Subcutaneous adipose tissue (tissue), 4 donors: Measurements from ENCODE around the gene HMSD. TPM values are rescaled to one million over a fixed set of nuclear protein-coding genes. Genes with fewer than 3 reads are reported as not detected.

Experiments
- total RNA-seq, 4 donors: library from RNA; depleted of rRNA; stranded (reverse); fragments of >200 nt; gene quantifications; one replicate each; pipeline ENCODE4 v1.1.0, GENCODE V29; 2016
- TF ChIP-seq, protein P1 (sequence below): fragments of 450-650 bp; IDR thresholded peaks from one replicate; pipeline ENCODE4 v1.5.1; 2016; ENCODE audit warnings: low read depth, mild to moderate bottlenecking, control low read depth, antibody characterized with exemption, moderate library complexity

HMSD gene
- total RNA-seq, 4 donors from 2014 or later = not detected

DNA sequence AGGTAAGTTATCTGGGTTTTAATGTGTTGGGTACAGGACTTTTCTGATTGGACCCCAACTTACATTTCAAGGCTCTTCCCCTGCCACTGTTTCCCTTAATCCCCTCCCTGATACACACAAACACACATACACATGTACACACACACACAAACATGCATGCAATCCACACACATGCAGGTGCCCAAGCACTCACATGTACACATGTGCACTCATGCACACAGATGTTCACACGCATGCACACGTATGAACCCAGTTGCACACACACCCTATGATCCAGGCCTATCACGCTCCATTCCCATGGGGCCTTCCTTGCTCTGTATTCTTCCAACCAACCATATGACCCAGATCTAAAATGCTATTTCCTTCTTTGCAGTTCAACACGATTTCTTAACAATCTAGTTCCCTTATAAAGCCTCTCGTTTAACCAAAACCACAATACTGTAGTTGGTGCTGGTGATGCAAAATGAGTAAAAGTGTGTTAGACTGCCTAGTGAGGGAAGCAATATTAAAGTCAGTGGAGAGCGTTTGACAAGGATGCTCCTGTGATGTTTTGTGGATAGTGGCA lies 31.9 kb downstream of the HMSD start:
- TF ChIP-seq, protein P1, sequence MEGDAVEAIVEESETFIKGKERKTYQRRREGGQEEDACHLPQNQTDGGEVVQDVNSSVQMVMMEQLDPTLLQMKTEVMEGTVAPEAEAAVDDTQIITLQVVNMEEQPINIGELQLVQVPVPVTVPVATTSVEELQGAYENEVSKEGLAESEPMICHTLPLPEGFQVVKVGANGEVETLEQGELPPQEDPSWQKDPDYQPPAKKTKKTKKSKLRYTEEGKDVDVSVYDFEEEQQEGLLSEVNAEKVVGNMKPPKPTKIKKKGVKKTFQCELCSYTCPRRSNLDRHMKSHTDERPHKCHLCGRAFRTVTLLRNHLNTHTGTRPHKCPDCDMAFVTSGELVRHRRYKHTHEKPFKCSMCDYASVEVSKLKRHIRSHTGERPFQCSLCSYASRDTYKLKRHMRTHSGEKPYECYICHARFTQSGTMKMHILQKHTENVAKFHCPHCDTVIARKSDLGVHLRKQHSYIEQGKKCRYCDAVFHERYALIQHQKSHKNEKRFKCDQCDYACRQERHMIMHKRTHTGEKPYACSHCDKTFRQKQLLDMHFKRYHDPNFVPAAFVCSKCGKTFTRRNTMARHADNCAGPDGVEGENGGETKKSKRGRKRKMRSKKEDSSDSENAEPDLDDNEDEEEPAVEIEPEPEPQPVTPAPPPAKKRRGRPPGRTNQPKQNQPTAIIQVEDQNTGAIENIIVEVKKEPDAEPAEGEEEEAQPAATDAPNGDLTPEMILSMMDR = no peak

DNA sequence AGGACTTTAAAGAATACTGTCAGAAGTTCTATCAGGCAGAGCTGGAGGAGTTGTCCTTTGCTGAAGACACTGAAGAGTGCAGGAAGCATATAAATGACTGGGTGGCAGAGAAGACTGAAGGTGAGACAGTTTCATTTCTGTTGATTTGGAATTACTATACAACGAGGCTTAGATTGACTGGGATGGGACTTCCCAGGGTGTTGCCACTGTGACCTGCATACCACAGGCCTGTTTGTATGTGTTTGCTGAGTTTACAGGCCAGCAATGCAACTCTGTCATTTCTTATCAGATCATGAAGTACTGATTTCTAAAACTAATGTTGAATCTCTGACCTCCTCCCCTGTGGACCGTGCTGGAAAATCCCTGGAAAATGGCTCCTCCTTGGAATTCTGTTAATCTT lies 32.6 kb downstream of the HMSD start:
- TF ChIP-seq, protein P1 = no peak

DNA sequence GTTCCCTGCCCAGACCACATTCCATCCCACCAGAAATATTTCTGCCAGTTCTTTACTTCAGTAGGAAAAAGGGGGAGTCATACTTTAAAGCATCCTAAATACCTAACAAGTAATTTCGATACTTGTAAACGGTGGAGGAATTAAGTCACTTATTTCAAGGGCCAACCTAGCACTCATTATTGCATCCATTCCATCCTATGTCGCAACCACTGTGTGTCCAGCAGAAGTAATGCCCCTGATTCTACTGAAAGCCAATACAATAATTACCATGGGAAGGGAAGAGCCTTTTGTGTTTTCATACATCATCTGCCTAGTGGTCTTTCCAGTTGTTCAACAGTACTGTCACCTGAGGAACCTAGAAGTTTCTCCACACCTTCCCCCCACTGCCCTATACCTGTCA lies 33.3 kb downstream of the HMSD start:
- TF ChIP-seq, protein P1 = no peak

DNA sequence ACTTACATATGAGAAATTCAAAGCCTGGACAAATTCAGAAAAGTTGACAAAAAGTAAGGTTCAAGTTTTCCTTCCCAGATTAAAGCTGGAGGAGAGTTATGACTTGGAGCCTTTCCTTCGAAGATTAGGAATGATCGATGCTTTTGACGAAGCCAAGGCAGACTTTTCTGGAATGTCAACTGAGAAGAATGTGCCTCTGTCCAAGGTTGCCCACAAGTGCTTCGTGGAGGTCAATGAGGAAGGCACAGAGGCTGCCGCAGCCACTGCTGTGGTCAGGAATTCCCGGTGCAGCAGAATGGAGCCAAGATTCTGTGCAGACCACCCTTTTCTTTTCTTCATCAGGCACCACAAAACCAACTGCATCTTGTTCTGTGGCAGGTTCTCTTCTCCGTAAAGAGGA lies 37.8 kb downstream of the HMSD start:
- TF ChIP-seq, protein P1 = no peak

DNA sequence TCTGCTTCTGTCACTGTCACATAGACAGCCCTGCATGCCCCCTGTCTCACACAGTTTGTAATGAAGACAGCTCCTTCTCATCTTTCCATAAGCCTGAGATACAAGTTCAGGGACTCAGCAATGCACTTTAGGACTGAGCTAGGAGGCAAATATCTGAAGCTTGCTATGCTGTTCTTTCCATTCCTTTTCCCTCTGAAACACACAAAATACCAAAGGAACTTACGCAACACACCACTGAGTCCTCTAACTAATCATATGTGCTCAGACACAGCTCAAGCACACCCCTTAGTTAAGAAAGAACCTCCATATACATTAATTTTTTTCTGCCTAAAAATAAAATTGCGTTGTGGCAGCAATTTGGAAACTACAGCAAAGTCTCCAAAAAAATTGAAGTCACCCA lies 38.6 kb downstream of the HMSD start:
- TF ChIP-seq, protein P1 = no peak

DNA sequence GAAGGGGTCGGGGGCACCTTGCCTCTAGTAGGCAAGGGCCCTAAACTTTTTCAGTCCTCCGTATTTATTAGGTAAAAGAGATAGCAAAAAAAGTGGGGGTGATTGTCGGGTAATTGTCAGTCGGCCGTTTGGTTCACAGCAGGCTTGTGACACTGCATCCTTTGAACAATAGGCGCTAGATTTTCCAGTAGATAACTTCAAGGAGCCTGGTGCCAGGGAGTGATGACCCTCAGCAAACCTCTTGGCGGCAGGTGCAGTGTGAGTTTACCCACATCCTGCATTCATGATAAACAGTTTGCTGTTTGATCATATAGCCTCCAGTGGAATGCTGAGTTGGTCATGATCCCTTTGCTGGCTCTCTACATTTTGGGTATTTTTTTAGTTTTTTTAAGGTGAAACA lies 43.6 kb downstream of the HMSD start:
- TF ChIP-seq, protein P1 = no peak

DNA sequence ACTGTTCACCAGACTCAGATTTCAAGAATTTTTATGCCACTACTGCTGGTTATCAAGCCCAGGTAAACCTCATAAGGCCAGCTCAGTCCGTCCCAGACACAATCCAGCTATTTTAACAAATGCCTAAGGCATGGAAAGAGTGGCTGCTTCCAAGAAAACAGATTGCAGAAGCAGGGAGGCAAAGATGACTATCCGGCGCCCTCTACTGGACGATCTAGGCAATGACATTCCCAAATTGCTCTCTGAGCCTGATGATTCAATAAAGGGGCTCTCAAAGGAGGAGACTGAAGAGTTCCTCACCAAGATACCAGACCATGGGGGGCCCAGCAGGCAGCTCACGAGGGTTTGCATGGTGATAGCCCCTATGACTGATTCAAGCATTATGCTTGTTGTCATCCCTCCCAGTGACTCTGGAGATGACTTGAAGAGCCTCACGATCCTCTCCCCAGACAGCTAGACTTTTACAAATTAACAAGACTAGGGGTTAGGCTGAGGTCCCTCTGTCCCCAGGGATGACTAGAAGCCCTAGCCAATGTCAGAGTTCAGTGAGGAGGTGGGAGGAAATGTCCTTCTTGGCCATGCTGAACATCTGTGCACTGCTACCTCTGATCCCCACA lies 45.8 kb downstream of the HMSD start:
- TF ChIP-seq, protein P1 = no peak
